HepG2 (cell line): Measurements from ENCODE around the gene LIF. TPM values are rescaled to one million over a fixed set of nuclear protein-coding genes. Genes with fewer than 3 reads are reported as not detected.
A peak's percentile ranks its signal among the peaks of the same experiment; 100 is the strongest.

ENCODE experiments used
- AHR ChIP-seq: IDR thresholded peaks from 2 replicates; pipeline ENCODE4 v1.6.1; 2018; ENCODE audit warnings: missing genetic modification reagents, missing compliant biosample characterization
- ATF7 ChIP-seq, 2 experiments: fragments of 450-650 bp in 1 of 2; sonication (generic) in 1 of 2; formaldehyde crosslinking in 1 of 2; IDR thresholded peaks; 2 replicates each; pipeline versions ENCODE4 v1.4.0 to v1.6.1; 2016 to 2020; ENCODE audit warnings: antibody characterized with exemption in 1 of 2, mild to moderate bottlenecking in 1 of 2, missing genetic modification reagents in 1 of 2
- CREB3 ChIP-seq: sonication (generic); formaldehyde crosslinking; IDR thresholded peaks from 2 replicates; pipeline ENCODE4 v1.5.0; 2020; ENCODE audit warnings: missing genetic modification reagents
- DZIP1 ChIP-seq: sonication (generic); formaldehyde crosslinking; IDR thresholded peaks from 2 replicates; pipeline ENCODE4 v1.5.0; 2020; ENCODE audit warnings: mild to moderate bottlenecking, missing genetic modification reagents
- EP300 ChIP-seq, 3 experiments: sonication (generic) in 1 of 3; formaldehyde crosslinking in 1 of 3; IDR thresholded peaks; 2 replicates each; pipeline versions ENCODE4 v1.5.1 to v1.6.1; 2011 to 2020; ENCODE audit warnings: low read depth in 2 of 3, low read length in 2 of 3, borderline replicate concordance in 1 of 3, improper control_type of control experiment in 1 of 3, mild to moderate bottlenecking in 1 of 3, missing genetic modification reagents in 1 of 3, moderate library complexity in 1 of 3
- HHEX ChIP-seq: IDR thresholded peaks from 2 replicates; pipeline ENCODE4 v1.6.1; 2016; ENCODE audit warnings: control low read depth
- HNRNPL ChIP-seq: fragments of 200-400 bp; formaldehyde crosslinking; IDR thresholded peaks from 2 replicates; pipeline ENCODE4 v1.6.1; 2017; ENCODE audit warnings: mild to moderate bottlenecking, low read depth, low read length
- HOXA5 ChIP-seq: sonication (generic); formaldehyde crosslinking; IDR thresholded peaks from 2 replicates; pipeline ENCODE4 v1.4.0; 2020; ENCODE audit warnings: missing genetic modification reagents
- MED13 ChIP-seq: sonication (generic); formaldehyde crosslinking; IDR thresholded peaks from 2 replicates; pipeline ENCODE4 v1.5.0; 2020; ENCODE audit warnings: missing genetic modification reagents
- MTA3 ChIP-seq: sonication (generic); formaldehyde crosslinking; IDR thresholded peaks from 2 replicates; pipeline ENCODE4 v1.4.0; 2020; ENCODE audit warnings: missing genetic modification reagents
- NFE2 ChIP-seq: sonication (generic); formaldehyde crosslinking; IDR thresholded peaks from 2 replicates; pipeline ENCODE4 v1.4.0; 2020; ENCODE audit warnings: missing genetic modification reagents
- SYNCRIP ChIP-seq: fragments of 200-400 bp; formaldehyde crosslinking; IDR thresholded peaks from 2 replicates; pipeline ENCODE4 v1.6.1; 2018; ENCODE audit warnings: mild to moderate bottlenecking, low read depth, low read length; ENCODE audit not compliant: insufficient read depth
- XRCC5 ChIP-seq: fragments of 200-400 bp; formaldehyde crosslinking; optimal IDR thresholded peaks from 2 replicates; pipeline ENCODE3; 2017; ENCODE audit warnings: mild to moderate bottlenecking, low read length
- YY1 ChIP-seq: IDR thresholded peaks from 2 replicates; pipeline ENCODE4 v1.6.1; 2011; ENCODE audit warnings: low read length, low read depth, moderate library complexity, mild to moderate bottlenecking; ENCODE audit not compliant: insufficient read depth, insufficient replicate concordance
- ZBTB42 ChIP-seq: sonication (generic); formaldehyde crosslinking; IDR thresholded peaks from 2 replicates; pipeline ENCODE4 v1.5.0; 2020; ENCODE audit warnings: mild to moderate bottlenecking, missing genetic modification reagents
- ZBTB49 ChIP-seq: sonication (generic); formaldehyde crosslinking; IDR thresholded peaks from 2 replicates; pipeline ENCODE4 v1.4.0; 2020; ENCODE audit warnings: missing genetic modification reagents, borderline replicate concordance
- ZNF138 ChIP-seq: sonication (generic); formaldehyde crosslinking; IDR thresholded peaks from 2 replicates; pipeline ENCODE4 v1.5.0; 2020; ENCODE audit warnings: mild to moderate bottlenecking, low read depth, missing genetic modification reagents
- ZNF275 ChIP-seq: sonication (generic); formaldehyde crosslinking; IDR thresholded peaks from 2 replicates; pipeline ENCODE4 v1.8.0; 2022; ENCODE audit warnings: missing genetic modification reagents, mild to moderate bottlenecking, inconsistent platforms, borderline replicate concordance
- ZNF569 ChIP-seq: sonication (generic); formaldehyde crosslinking; IDR thresholded peaks from 2 replicates; pipeline ENCODE4 v1.5.0; 2020; ENCODE audit warnings: mild to moderate bottlenecking, missing genetic modification reagents, moderate library complexity, borderline replicate concordance
- polyA plus RNA-seq, 8 experiments: library from polyadenylated mRNA; depleted of rRNA in 3 of 8; stranded (reverse) in 7 of 8; unstranded in 1 of 8; fragments of >200 nt; fragmentation: Illumina TruSeq in 4 of 8; extraction: Trizol in 4 of 8; gene quantifications; 2 replicates each; pipeline versions ENCODE4 v1.2.1 to v1.2.3, GENCODE V29; 2011 to 2016; ENCODE audit warnings: low read depth in 4 of 8, missing spikeins in 1 of 8, mixed read lengths in 1 of 8; ENCODE audit not compliant: insufficient read depth in 1 of 8
- total RNA-seq, 5 experiments: library from RNA; depleted of rRNA; stranded (reverse); fragments of >200 nt; fragmentation: Illumina TruSeq; extraction: Trizol; gene quantifications; 2 replicates each; pipeline ENCODE4 v1.2.3, GENCODE V29; 2016; ENCODE audit warnings: low read depth in 1 of 5
- TF ChIP-seq, protein P1 (sequence below): sonication (generic); formaldehyde crosslinking; IDR thresholded peaks from 2 replicates; pipeline ENCODE4 v1.4.0; 2020; ENCODE audit warnings: missing genetic modification reagents

LIF gene
- total and polyA plus RNA-seq, 2 of the 13 experiments (the other 11 are each of a cell fraction or from before 2014, with no cell fraction given), result 3.6 to 8.5 TPM

GRCh38 chr22:30212363-30212995 is 34.1 kb downstream of the LIF start (continued):
- TF ChIP-seq CREB3 (CRISPR knock-in tag) (no peak), ZBTB49 (CRISPR knock-in tag) (no peak), ZNF569 (CRISPR knock-in tag) (no peak), EP300 (IDR thresholded peaks at IDR 0.05; ENCODE audit: low read depth in 2 of 2, low read length in 2 of 2) (peak; percentile 73 to 85; a peak in 3 of 4 replicates), EP300 (CRISPR knock-in tag; IDR thresholded peaks at IDR 0.05; ENCODE audit: borderline replicate concordance) (peak; percentile 88), DZIP1 (CRISPR knock-in tag) (no peak), ZNF138 (CRISPR knock-in tag) (no peak), HHEX (CRISPR knock-in tag) (no peak), AHR (CRISPR knock-in tag) (no peak), YY1 (no peak), MTA3 (no peak), MED13 (CRISPR knock-in tag) (no peak), NFE2 (no peak), ZNF275 (CRISPR knock-in tag) (no peak), HNRNPL (no peak), ATF7 (IDR thresholded peaks at IDR 0.05) (no peak; the same call in 1 of the 2 replicates), ATF7 (CRISPR knock-in tag; IDR thresholded peaks at IDR 0.05) (no peak), XRCC5 (no peak), ZBTB42 (CRISPR knock-in tag) (no peak), HOXA5 (CRISPR knock-in tag) (no peak), SYNCRIP (no peak)
- TF ChIP-seq, protein P1, sequence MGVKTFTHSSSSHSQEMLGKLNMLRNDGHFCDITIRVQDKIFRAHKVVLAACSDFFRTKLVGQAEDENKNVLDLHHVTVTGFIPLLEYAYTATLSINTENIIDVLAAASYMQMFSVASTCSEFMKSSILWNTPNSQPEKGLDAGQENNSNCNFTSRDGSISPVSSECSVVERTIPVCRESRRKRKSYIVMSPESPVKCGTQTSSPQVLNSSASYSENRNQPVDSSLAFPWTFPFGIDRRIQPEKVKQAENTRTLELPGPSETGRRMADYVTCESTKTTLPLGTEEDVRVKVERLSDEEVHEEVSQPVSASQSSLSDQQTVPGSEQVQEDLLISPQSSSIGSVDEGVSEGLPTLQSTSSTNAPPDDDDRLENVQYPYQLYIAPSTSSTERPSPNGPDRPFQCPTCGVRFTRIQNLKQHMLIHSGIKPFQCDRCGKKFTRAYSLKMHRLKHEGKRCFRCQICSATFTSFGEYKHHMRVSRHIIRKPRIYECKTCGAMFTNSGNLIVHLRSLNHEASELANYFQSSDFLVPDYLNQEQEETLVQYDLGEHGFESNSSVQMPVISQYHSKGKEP (CRISPR knock-in tag), result no peak
